IPS DF 19.7 (cell line): ENCODE measurements around the gene ADK.
"Not testable (repeated sequence)": the region's sequence is repeated elsewhere in the genome, so short reads cannot be mapped to it uniquely, and the experiment has no call there.

ENCODE experiments used
- DNase-seq: peaks from one replicate; pipeline ENCODE4 v3.0.0-alpha.2; 2013; ENCODE audit warnings: low read depth, low spot score

ADK gene

DNA sequence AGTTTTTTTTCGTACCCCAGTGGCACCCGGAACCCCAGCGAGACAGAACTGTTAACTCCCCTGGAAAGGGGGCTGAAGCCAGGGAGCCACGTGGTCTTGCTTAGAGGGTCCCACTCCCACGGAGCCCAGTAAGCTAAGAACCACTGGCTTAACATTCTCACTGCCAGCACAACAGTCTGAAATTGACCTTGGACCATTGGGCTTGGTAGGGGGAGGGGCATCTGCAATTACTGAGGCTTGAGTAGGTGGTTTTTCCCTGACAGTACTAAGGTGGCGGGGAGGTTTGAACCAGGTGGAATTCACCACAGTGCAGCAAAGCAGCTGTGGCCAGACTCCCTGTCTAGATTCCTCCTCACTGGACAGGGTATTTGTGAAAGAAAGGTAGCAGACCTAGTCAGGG is 196.5 kb downstream of the ADK start:
- DNase-seq = no peak

DNA sequence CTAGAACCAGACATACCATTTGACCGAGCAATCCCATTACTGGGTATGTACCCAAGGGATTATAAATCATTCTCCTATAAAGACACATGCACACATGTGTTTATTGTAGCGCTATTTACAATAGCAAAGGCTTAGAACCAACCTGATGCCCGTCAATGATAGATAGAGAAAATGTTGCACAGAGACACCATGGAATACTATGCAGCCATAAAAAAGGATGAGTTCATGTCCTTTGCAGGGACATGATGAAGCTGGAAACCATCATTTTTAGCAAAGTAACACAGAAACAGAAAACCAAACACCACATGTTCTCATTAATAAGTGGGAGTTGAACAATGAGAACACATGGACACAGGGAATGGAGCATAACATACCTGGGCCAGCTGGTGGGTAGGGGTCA is 202.0 kb downstream of the ADK start:
- not testable (repeated sequence) for DNase-seq

DNA sequence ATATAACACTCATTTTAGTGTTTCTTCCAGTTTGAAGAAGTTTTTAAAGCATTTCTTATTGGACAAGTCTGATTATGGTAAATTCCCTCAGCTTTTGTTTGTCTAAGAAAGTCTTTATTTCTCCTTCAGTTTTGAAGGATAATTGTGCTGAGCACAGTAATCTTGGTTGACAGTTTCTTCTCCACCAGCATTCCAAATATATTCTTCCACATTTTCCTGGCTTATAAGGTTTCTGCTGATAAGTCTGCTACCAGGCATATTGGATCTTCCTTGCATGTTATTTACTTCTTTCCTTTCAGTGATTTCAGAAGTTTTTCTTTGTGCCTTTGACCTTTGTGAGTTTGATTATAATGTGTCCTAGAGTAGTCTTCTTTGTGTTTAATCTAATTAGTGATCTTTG is 210.7 kb downstream of the ADK start:
- DNase-seq = no peak

DNA sequence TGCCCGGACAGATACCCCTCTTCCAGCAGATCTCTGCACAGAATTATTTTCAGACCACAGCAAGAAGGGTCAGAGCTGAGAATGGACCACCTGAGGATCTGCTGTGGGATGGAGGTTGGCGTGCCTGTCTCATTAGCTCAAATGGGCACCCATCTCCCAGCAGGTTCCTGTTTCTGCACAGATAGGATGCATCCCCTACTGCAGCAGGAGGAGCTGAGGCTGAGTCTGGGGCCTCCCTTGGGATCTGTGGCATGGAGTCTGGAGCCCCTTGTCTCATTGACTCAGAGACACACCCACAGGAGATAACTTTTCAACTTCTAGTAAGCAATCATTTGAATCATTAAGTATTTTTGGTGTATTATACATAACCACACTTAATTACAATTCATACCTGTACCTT is 212.7 kb downstream of the ADK start:
- DNase-seq = no peak

DNA sequence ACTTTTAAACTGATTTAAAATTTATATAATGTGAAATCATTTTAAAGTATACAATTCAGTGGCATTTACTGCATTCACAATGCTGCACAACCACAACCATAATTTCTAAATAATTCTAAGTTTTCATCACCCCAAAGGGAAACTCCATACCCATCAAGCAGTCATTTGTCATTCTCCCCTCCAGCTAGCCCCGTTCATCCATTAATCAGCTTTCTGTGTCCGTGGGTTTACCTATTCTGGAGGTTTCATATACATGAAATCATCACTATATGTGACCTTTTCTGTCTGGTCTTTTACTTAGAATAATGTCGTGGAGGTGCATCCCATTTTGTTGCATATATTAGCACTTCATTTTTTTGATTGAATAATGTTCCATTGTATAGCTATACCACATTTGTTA is 214.1 kb downstream of the ADK start:
- no peak for DNase-seq

DNA sequence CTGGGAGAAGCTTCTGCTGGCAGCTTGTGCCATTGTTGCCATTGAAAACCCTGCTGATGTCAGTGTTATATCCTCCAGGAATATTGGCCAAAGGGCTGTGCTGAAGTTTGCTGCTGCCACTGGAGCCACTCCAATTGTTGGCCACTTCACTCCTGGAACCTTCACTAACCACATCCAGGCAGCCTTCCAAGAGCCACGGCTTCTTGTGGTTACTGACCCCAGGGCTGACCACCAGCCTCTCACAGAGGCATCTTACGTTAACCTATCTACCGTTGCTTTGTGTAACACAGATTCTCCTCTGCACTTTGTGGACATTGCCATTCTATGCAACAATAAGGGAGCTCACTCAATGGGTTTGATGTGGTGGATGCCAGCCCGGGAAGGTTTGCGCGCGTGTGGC is 220.7 kb downstream of the ADK start:
- no peak for DNase-seq

DNA sequence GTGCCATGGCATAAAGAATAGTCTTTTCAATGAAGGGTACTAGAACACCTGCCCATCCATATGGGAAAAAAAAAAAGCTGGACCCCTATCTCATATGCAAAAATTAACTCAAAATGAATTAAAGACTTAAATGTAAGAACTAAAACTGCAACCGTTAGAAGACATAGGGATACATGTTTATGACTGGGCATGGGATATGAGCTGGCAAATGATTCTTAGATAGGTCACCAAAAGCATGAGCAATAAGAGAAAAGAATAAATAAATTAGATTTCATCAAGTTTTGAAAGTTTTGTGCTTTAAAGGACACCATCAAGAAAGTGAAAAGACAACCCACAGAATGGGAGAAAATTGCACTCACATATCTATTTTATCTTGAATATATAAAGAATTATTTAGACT is 222.0 kb downstream of the ADK start:
- no peak for DNase-seq

DNA sequence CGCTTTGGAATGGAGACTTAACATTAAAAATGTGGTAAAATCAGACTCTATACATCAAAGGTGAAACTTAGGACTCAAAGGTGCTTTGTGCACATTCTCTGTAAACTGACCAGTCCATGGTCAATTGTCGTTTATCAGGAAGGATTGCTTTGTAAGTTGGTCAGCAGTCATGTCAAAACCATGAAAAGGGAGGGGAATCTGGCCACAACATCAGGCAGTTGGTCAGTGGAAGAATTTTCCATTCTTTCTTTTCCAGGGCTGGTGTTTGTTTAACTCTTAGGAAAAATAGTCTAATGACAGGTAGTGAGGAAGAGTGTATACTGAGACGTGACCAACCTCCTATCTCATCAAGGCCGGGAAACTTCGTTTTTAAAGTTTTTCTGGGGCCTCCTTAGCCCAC is 226.5 kb downstream of the ADK start:
- no peak for DNase-seq

DNA sequence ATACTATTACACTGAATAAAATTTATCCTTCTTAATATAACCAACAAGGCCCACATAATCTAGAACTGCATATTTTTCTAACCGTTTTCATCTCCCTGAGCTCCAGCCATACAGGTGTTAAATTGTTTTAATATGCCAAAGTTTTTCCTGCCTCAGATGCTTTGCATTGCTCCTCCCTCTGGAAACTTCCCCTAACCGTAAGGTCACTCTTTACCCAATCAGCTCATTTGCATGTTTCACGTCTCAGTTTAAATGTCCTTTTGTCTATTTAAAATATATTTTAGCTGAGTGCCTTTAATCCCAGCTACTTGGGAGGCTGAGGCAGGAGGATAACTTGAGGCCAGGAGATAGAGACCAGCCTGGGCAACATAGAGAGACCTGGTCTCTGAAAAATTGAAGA is 228.5 kb downstream of the ADK start:
- DNase-seq = no peak

DNA sequence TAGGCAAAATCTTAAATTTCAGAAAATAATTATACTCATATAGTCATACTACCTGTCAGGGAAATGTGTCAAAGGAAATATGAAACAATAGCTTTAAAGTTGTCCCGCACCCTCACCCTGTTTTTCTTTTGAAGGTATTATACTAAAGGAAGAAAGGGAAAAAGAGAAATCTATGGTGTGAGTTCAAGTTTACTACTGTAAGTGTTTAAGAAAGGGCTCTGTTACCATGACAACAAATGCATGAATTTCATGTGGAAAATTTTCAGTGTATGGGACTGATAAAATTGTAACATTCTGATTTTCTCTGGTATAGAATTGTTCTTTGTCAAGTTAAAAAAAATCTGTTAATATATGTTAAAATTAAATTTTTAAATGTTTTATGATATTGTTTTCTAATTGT is 229.8 kb downstream of the ADK start:
- DNase-seq = no peak

DNA sequence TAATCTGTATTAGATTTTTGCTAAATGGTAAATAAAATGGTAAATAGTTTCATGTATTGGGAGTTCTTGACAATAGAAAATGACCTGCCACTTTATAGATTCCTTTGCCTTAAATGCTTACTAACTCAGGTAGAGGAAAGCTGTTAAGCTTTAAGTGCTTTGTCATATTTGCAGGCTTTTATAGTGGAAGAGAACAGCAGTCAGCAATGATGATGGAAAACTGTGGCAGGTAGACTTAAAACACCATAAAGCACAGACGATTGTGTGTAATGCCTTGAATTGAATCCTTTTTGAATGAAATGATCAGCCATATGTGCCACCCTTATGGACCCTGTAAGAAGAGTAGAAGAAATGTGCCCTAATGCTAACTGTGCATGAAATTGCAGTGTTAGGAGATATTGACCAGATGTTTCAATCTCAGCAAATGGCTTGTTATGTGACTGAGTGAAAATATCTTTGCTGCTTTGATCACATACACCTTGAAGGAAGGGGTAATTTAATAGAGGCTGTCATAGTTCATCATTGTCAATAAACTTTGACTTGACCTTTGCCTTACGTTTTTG is 230.4 kb downstream of the ADK start:
- no peak for DNase-seq

DNA sequence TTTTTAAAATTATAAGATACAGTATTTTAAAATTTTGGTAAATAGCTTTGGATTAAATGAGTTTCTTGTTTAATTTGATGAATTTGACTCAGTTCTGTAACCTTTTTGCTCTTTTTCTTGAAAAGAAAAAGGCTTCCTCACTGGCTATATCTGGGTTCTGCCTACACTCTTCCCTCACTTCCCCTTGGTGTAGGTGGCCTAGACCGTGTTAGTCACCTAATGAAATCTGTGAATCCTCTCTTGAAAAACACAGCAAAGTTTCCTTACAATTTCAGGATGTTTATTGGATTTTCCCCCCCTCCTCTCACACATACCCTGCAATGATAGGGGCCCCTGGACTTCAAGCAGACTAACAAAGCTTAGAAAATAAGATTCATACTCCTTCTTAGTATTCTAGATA is 231.6 kb downstream of the ADK start:
- DNase-seq = no peak

DNA sequence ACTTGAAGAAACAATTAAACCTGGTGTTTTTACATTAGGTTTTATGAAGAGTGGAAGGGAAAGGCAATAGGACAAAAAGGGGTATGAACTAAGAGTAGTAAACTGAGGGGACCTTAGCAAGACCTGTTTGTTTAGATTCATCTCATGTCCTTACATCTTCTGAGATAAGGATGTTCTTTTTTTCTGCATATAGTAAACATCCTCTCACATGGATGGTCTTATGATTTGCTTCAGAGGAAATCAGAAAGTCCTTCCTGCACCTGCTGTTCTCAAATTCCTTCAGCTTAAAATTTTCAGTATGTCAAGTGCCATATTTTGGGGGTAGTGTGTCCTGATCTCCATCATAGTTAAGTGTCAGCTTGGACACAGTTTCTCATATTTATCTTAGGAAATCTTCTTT is 232.6 kb downstream of the ADK start:
- DNase-seq = no peak

DNA sequence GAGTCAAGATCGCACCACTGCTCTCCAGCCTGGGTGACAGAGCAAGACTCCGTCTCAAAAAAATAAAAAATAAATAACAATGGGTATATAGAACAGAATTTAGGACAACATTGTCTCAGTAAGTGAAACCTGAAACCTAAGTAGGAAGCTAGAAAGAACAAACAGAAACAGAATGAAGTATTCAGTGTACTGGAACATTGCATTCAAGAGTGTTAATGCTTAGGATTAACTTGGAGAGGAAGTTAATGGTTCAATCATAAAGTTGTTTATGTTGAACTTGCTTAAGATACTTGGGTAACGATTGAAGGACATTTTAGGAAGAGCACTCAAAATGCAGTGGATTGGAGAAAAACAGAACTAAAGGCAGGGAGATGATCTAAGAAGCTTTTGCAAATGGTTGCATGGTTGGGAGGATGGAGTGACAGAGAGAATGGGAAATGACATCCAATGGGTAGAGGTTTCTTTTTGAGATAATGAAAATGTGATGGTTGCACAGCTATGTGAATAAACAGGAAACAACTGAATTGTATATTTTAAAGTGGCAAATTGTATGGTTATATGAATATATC is 233.7 kb downstream of the ADK start:
- no peak for DNase-seq

DNA sequence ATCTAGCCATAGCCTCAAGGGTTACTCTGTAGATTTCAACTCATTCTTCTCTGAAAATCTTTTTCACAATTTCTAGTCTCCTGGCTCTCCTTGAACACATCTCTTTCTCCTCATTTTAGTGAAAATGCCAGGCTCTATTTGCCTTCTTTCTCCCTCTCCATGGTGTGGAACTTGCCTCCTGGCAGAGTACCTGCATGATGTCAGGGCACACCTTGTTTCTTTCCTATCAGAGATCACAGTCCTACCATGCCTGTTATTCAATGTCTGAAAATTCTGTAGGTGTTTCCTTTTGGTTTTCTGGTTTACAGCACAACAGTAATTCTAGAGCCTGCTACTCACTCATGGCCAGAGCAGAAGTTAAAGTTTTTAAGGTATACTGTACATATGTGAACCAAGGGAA is 237.8 kb downstream of the ADK start:
- DNase-seq = no peak

DNA sequence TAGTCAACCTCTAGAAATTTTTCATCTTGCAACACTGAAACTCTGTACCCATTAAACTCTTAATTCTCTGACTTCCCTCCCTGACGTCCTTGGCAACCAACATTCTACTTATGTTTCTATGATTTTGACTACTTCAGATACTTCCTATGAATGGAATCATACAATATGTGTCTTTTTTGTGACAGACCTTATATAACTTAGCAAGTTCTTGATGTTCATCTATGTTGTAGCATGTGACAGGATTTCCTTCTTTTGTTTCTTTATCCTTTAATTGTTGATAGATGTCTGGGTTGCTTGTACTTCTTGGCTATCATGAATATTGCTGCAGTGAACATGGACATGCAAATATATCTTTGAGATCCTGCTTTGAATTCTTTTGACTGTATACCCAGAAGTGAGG is 240.8 kb downstream of the ADK start:
- DNase-seq = no peak

DNA sequence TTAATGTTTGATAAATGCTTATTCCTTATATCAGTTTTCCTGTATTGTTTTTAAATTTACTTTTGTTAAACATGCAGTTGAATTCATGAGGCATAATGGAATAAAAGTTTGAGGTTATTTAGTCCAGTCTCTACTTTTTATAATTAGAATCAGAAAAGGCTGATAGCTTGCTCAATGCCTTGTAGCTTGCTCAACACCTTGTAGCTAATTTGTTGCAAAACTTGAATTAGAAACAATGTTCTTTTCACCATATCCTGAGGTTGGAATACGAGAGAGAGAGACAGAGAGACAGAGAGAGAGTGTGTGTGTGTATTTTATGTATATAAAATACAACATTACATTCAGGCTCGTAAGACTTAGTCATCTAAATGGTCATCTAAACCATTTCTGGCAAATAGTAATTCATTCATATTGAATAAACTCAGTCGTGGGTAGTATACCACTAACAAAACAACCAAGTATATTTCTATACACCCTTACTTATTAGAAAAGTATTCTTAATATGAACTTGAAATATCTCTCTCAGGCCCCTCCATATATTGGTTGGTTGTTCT is 243.5 kb downstream of the ADK start:
- no peak for DNase-seq

DNA sequence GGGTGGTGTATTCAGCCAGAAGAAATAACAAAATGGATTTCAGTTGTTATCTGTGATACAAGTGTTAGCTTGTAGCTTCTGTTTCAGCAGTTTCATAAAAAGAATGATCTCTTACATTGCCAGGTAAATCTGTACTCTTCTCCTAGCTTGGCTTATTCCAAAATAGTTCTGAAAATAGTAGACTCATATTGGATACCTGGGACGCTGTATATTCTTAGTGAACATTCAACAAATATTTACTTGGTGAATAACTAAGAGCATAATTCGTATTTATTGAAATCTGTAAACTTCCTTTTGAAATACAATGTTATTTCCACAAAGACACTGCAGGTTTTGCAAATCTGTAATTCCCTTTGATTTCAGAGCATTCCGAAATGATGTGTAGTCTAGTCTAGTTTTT is 249.2 kb downstream of the ADK start:
- no peak for DNase-seq

DNA sequence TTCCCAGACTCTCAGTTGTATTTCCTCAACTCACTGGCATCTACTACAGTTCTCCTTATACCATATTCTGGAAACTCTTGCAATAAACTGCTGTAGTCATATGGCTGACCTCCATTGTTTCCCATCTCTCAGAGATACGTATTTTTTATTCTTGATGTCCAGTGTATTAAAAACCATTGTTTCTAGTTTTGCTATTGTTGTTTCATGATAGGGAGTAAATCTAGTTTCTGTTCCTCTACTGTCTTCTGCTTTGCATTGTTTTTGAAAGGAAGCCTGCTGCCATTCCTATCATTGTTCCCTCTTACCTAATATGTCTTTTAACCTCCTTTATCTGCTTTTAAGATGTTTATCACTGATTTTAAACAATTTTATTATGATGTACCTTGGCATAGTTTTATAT is 255.0 kb downstream of the ADK start:
- no peak for DNase-seq

DNA sequence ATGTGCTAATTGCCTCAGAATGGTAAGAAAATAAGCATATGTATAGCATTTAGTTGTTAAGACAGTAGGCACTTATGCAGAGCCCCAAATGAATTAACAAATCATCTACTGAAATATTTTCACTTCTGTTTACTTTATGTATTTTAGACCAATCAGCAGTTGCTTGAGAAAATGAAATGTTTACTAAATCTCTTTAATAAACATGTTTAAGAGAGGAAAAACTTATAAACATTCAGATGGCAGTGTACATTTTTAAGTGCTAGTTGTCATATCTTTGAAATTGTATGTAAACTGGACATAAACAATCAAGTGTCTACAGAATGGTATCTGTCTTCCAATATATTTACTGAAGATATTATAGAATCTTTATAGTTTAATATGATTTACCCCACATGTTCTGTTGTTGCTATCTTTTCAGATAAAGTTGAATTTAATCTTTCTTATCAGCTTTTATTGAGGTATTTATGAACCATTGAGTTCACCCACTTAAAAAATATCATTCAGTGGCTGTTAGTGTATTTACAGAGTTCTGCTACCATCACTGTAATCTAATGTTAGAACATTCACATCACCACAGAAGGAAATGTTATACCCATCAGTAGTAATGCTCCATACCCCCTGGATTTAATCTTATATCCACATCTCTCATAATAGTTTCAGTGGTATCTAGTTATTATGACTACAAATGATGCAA is 264.3 kb downstream of the ADK start:
- no peak for DNase-seq

DNA sequence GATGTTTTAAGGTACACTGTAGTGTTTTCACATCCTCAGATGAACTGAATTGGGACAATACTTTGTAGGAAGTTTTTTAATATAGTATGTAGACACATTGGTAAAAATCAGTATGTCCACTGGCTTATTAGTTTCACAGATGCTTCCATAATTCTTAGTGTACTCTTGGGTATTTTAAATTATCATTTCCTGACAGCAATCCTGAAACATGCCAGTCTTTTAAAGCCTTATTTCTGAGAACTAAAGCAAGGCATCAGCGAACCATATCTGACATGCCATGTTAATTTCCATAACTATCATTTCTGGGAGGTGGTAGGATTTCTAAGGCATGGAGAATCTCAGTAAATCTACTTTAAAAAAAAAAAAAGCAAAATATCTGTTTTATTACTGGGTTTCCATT is 266.4 kb downstream of the ADK start:
- DNase-seq = no peak

DNA sequence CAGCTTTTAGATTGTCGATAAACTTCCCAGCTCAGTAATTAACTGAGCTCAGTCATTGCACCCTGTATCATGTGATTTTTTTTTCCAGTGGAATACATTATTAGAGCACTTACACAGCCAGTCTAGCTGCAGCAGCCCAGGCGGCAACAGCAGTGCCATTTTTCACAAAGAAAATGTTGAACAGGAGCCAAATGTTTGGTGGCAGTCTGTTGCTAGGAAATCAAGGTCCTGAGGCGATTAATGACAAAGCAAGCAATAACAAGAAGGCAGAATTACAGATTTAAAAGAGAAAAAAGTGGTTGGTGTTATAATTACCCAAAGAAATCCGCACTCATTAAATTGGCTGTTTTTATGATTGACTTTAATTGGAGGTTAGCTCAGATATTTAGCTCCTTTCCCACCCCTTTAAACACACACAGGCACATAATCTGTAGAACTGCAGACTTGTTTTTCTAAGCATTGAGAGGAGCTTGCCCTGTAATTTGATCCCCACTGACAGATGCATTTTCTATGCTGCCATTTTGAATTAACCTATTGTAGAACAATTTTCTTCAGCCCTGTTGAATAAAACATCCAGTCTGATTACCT is 267.4 kb downstream of the ADK start:
- no peak for DNase-seq

DNA sequence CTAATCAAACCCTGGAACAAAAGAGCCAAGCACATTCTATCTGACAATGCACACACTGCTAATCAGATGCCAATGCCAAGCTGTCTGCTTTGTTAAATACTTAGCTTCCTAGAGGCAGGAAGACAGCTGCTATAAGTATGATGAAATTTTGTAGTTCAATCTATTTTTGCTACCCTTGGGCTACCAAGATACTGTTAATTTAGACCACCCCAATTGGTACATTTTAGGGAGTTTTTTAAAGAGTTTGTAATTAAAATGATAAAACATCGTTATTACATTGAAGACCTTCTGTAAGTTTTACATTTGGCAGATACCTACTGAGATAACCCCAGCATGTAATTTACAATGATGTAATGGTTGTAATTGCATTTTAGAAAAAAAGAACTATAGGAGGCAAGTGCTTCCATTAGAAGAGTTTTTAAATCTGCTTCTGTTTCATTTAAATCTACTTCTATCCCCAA is 268.5 kb downstream of the ADK start:
- no peak for DNase-seq
